Panc1 (cell line): ENCODE data around the gene PAX2.

Experiments
- POLR2AphosphoS5 ChIP-seq: IDR thresholded peaks from 2 replicates; pipeline ENCODE4 v1.6.1; 2012; ENCODE audit warnings: mild to moderate bottlenecking, low read depth, low read length, moderate library complexity
- REST ChIP-seq, 2 experiments: IDR thresholded peaks; 2 replicates each; pipeline ENCODE4 v1.6.1; 2011 to 2012; ENCODE audit warnings: low read depth in 2 of 2, control low read depth in 1 of 2, low read length in 1 of 2, mild to moderate bottlenecking in 1 of 2, moderate library complexity in 1 of 2; ENCODE audit not compliant: insufficient read depth in 1 of 2
- SIN3A ChIP-seq: IDR thresholded peaks from 2 replicates; pipeline ENCODE4 v1.6.1; 2012; ENCODE audit warnings: low read depth, mild to moderate bottlenecking, low read length, moderate library complexity, borderline replicate concordance; ENCODE audit not compliant: insufficient read depth
- TCF7L2 ChIP-seq: IDR thresholded peaks from 2 replicates; pipeline ENCODE4 v1.6.1; 2011; ENCODE audit warnings: mild to moderate bottlenecking, low read depth, low read length, inconsistent platforms
- TF ChIP-seq, protein P1 (sequence below): fragments of 450-650 bp; IDR thresholded peaks from 2 replicates; pipeline ENCODE4 v1.5.1; 2017; ENCODE audit warnings: mild to moderate bottlenecking

GRCh38 chr10:100875484-100876166 is 130.2 kb downstream of the PAX2 start:
- TF ChIP-seq, protein P1, sequence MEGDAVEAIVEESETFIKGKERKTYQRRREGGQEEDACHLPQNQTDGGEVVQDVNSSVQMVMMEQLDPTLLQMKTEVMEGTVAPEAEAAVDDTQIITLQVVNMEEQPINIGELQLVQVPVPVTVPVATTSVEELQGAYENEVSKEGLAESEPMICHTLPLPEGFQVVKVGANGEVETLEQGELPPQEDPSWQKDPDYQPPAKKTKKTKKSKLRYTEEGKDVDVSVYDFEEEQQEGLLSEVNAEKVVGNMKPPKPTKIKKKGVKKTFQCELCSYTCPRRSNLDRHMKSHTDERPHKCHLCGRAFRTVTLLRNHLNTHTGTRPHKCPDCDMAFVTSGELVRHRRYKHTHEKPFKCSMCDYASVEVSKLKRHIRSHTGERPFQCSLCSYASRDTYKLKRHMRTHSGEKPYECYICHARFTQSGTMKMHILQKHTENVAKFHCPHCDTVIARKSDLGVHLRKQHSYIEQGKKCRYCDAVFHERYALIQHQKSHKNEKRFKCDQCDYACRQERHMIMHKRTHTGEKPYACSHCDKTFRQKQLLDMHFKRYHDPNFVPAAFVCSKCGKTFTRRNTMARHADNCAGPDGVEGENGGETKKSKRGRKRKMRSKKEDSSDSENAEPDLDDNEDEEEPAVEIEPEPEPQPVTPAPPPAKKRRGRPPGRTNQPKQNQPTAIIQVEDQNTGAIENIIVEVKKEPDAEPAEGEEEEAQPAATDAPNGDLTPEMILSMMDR: no peak
- TF ChIP-seq POLR2AphosphoS5: no peak
- TF ChIP-seq REST (IDR thresholded peaks at IDR 0.05; ENCODE audit: insufficient read depth in 1 of 2, low read depth in 2 of 2, low read length in 1 of 2): no peak
- no peak for TF ChIP-seq SIN3A
- TF ChIP-seq TCF7L2: no peak
